HUDEP-2 (cell line): ENCODE results near the gene BABAM2.

Experiments used
- DNase-seq, 76 experiments: peaks; one replicate each; lab custom pipeline; 2025; ENCODE audit not compliant: unreplicated experiment in 76 of 76; lab: John Stamatoyannopoulos, UW

BABAM2 gene

GRCh38 chr2:28178946-28179345 is 288.4 kb downstream of the BABAM2 start:
- no peak for DNase-seq

GRCh38 chr2:28181801-28182200 is 291.3 kb downstream of the BABAM2 start:
- no peak for DNase-seq

- DNase-seq, result no peak
Observed at GRCh38 chr2:28182348-28182747, 291.8 kb downstream of the BABAM2 start.

- DNase-seq, result no peak
Observed at GRCh38 chr2:28185153-28185552, 294.6 kb downstream of the BABAM2 start.

- no peak for DNase-seq
Observed at GRCh38 chr2:28185891-28186290, 295.4 kb downstream of the BABAM2 start.

- no peak for DNase-seq
Observed at GRCh38 chr2:28187186-28187585, 296.7 kb downstream of the BABAM2 start.

- no peak for DNase-seq
Observed at GRCh38 chr2:28188436-28188835, 297.9 kb downstream of the BABAM2 start.

- DNase-seq, result no peak
Observed at GRCh38 chr2:28193630-28194403, 303.3 kb downstream of the BABAM2 start.

GRCh38 chr2:28199995-28200679 is 309.6 kb downstream of the BABAM2 start:
- no peak for DNase-seq

GRCh38 chr2:28201671-28202180 is 311.2 kb downstream of the BABAM2 start:
- no peak for DNase-seq

- no peak for DNase-seq
Observed at GRCh38 chr2:28202719-28203118, 312.2 kb downstream of the BABAM2 start.

- no peak for DNase-seq
Observed at GRCh38 chr2:28206762-28207161, 316.2 kb downstream of the BABAM2 start.

GRCh38 chr2:28209261-28209691 is 318.7 kb downstream of the BABAM2 start:
- DNase-seq, result no peak

GRCh38 chr2:28209864-28210263 is 319.3 kb downstream of the BABAM2 start:
- no peak for DNase-seq

- DNase-seq, result no peak
Observed at GRCh38 chr2:28210535-28210934, 320.0 kb downstream of the BABAM2 start.

GRCh38 chr2:28216331-28216730 is 325.8 kb downstream of the BABAM2 start:
- DNase-seq, result no peak

- DNase-seq, result no peak
Observed at GRCh38 chr2:28217042-28217740, 326.7 kb downstream of the BABAM2 start.

- no peak for DNase-seq
Observed at GRCh38 chr2:28219138-28219537, 328.6 kb downstream of the BABAM2 start.

- DNase-seq, result no peak
Observed at GRCh38 chr2:28219758-28220368, 329.3 kb downstream of the BABAM2 start.

GRCh38 chr2:28224648-28225472 is 334.3 kb downstream of the BABAM2 start:
- DNase-seq, result no peak
